Tibial artery (tissue), 4 donors: ENCODE data around the gene PRSS33.

Experiments used
- DNase-seq, 2 donors: peaks; one replicate each; pipeline ENCODE4 v3.0.0-alpha.2; 2019
- H3K27ac ChIP-seq, 2 donors: fragments of 200-600 bp; sonication (generic) in 1 of 2; 1 replicate in 1 of 2; 2 replicates in 1 of 2; pipeline ENCODE4 v1.5.1; 2018 to 2019; ENCODE audit warnings: mild to moderate bottlenecking in 1 of 2
- H3K27me3 ChIP-seq, 2 donors: fragments of 200-600 bp; sonication (generic) in 1 of 2; one replicate each; pipeline versions ENCODE4 v1.5.1 to v1.6.0; 2016 to 2019
- H3K36me3 ChIP-seq, 3 donors: fragments of 200-600 bp; sonication (generic) in 2 of 3; one replicate each; pipeline ENCODE4 v1.5.1; 2016 to 2019; ENCODE audit warnings: mild to moderate bottlenecking in 2 of 3
- H3K4me1 ChIP-seq, 4 donors: fragments of 200-600 bp; sonication (generic) in 2 of 4; 1 replicate in 3 of 4; 2 replicates in 1 of 4; pipeline ENCODE4 v1.5.1; 2016 to 2019
- H3K4me3 ChIP-seq, 2 donors: fragments of 200-600 bp; sonication (generic) in 1 of 2; 1 replicate in 1 of 2; 2 replicates in 1 of 2; pipeline ENCODE4 v1.5.1; 2018 to 2019; ENCODE audit warnings: mild to moderate bottlenecking in 2 of 2
- H3K9me3 ChIP-seq, 3 donors: fragments of 200-600 bp; sonication (generic) in 1 of 3; one replicate each; pipeline ENCODE4 v1.5.1; 2016 to 2019
- intact Hi-C: fragments of 100-400 bp; cut with DNase I; formaldehyde crosslinking; loops from one replicate; pipeline ENCODE4 v1.15.0; 2023; ENCODE audit warnings: low total_unique reads
- TF ChIP-seq, protein P1 (sequence below), 2 experiments: fragments of 200-600 bp in 1 of 2; fragments of 450-650 bp in 1 of 2; IDR thresholded peaks; one replicate each; pipeline ENCODE4 v1.5.1; 2017 to 2019; ENCODE audit warnings: antibody characterized with exemption in 2 of 2, mild to moderate bottlenecking in 1 of 2, moderate library complexity in 1 of 2

Gene PRSS33

DNA sequence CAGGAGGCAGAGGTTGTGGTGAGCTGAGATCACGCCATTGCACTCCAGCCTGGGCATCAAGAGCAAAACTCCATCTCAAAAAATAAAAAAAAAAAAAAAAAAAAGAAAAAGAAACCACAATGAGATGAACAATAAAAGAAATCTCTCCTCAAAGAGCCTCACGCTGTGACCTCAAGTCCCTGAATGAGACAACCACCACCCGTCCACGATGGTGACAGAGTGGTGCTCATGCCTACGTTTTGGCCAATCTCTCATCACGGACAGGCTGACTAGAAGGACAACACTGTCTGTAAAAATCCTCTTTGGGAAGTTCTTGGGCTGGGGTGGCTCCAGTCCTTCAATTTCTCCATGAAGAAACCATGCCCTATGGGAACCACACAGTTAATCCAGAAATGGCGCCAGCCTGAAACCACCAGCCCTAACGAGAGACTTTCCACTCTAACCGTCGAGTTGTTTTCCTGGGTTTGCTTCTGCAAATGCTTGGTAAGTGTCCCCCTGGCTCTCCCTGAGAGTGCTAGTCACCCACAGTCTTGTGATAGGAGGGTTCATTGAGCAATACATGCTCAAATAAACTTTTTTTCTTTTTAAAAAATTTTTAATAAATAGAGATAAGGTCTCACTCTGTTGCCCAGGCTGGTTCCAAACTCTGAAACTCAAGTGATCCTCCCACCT, 52.4 kb downstream of the PRSS33 start:
- Histone ChIP-seq H3K9me3 (no peaks in the 10 kb centered on the region), H3K4me1 (no peaks in the 10 kb centered on the region), H3K4me3 (no peak overlapping the region), H3K36me3 (no peaks in the 10 kb centered on the region), H3K27ac (no peak overlapping the region), H3K27me3 (peaks cover 0 to 41% of the 10 kb centered on the region in 2 donors)
- TF ChIP-seq, protein P1, sequence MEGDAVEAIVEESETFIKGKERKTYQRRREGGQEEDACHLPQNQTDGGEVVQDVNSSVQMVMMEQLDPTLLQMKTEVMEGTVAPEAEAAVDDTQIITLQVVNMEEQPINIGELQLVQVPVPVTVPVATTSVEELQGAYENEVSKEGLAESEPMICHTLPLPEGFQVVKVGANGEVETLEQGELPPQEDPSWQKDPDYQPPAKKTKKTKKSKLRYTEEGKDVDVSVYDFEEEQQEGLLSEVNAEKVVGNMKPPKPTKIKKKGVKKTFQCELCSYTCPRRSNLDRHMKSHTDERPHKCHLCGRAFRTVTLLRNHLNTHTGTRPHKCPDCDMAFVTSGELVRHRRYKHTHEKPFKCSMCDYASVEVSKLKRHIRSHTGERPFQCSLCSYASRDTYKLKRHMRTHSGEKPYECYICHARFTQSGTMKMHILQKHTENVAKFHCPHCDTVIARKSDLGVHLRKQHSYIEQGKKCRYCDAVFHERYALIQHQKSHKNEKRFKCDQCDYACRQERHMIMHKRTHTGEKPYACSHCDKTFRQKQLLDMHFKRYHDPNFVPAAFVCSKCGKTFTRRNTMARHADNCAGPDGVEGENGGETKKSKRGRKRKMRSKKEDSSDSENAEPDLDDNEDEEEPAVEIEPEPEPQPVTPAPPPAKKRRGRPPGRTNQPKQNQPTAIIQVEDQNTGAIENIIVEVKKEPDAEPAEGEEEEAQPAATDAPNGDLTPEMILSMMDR (IDR thresholded peaks at IDR 0.05) = no peak
- intact Hi-C loops = loop anchor here (10.0 kb wide), 1 partner anchor 120 kb away; the partner anchor contains the start of gene PRSS22
- DNase-seq = no peak
